Measurements from ENCODE around the gene BLMH.
"Not testable (repeated sequence)": the region's sequence is repeated elsewhere in the genome, so short reads cannot be mapped to it uniquely, and the experiment has no call there.

BLMH gene

DNA sequence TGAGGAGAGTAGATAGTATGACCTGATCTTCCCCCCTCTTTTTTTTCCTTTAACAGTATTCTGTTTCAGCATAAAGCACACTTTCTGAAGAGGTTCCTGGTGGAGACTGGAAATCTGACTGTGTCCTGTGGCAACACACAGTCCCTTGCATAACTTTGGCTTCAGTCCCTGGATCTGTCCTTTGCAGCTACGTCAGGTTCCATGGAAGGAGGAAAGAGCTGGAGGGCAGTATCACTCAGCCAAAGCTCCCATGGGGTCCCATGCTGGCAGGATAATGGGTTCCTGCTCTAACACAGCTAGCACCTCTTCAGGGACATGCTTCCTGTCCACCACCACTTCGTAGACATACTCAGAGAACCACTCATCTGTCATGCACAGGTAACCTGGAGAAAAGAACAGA, 43.0 kb downstream of the BLMH start:
- no peak for DNase-seq

DNA sequence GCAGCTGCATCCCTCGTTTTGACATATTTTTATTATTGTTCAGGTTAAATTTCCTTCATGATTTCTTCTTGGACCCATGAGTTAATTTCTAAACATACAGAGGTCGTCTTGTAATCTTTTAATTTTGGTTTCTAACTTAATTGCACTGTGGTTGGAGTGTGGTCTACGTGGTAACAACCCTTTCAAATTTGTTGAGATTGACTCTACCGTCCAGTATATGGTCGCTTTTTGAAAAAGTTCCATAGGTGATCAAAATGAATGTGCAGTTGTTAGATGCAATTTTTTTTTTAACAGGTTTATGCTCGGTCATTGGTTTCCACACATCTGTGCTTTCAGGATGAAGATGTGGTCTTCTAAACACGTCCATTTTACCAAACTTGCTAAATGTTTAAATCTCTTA, 45.3 kb downstream of the BLMH start:
- no peak for DNase-seq

DNA sequence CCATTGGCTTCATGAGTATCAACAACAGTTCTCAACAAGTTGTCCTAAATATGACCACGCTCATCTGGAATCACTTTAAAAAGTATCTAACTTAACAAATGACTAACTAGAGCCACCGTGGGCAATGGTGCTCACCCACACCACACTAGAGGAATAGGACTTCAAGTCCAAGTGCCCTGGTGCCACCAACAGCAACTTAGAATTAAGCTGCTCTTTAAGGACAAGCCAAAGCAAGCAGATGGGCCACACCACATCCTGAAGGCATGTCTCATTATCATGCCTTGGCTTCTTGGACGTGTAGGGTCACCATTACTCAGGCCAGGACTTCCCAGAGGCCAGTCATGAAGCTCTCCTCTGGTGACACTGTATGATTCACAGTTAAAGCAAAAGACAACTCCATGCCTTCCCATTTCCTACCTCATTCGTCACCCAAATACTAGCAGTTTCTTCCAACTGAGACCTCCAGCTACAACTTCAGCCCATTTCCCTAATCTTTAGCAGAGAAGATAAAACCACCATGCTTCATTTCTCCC, 46.8 kb downstream of the BLMH start:
- DNase-seq = no peak

DNA sequence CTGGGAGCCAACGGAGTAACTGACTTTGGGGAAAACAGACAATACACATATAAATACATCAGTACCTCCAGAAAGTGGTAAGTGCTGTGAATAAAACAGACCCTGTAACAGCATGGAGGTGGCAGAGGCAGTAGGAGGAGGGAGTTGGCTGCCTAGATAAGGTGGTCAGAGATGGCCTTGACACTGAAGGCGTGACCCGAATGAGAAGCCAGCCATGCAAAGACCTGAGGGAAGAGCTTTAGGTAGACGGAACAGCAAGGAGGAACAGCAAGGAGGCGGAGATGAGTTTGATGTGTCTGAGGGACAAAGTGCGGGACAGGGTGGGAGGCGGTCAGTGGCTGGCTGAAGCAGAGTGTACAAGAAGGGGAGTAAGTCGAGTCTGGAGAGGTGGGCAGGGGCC, 48.2 kb downstream of the BLMH start:
- no peak for DNase-seq

DNA sequence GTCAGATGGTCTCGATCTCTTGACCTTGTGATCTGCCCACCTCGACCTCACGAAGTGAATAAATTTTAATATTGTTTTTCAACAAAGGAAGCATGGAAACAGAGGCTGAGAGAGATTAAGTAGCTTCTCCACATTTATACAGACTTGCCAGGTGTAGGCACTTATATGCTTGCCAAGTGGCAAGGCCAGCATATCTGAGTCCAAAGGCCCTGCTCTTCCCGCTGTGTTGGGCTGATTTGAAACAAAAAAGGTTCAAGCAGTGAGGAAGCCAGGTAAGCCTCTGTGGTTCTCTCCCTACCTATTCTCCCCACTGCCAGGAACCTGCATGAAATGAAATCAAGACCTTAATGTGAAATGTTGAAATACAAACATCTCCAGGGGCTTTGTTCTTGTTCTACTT, 48.7 kb downstream of the BLMH start:
- no peak for DNase-seq

DNA sequence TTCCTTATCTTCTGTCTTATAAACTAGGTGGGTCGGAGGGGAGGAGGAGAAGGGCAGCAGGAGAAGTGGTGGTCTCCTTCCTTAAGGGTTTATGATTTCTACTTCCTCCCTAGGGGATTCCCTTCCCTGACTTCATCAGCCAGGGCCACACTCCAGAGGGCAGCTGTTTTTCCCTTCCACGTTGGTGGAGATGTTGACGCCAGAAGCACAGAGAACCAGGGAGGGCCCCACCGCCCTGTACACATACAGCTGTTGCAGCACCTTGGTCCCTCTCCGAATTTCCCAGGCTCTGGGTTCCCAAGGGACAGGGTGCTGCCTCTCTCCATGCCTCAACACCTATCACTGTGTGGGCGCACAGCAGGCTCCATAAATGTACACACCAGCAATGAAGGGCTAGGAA, 50.7 kb downstream of the BLMH start:
- DNase-seq = no peak

DNA sequence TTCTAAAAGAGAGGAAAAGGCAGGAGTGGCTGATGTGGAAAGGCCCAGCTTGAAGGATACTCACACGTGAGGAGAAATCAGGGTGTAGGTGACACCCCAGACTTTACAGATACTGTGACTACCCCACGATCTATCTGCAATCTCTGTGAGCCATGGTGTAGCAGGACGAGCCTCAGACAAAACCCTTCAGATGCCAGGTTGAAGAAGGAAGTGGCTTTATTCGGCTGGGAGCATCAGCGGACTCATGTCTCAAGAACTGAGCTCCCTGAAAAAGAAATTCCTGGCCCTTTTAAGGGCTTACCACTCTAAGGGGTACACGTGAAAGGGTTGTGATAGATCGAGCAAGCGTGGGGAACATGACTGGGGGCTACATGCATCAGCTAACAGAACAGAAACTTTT, 51.6 kb downstream of the BLMH start:
- no peak for DNase-seq

DNA sequence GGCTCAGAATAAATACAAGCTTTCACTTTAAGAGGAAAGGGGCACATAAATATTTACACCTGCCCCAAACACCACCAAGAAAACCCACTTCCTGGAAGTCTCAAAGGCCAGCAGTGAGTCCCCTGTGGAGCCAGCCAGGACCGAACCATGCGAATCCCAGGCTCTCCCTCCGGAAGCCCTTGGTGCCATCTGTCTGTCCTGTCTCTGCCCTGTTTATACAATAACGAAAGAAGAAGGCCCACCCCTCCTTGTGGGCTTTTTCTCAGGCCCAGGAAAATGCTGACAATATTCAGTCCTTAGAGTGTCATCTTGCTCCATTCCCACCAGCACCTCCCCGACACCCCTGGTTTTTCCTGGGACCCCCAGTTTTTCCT, 52.7 kb downstream of the BLMH start:
- no peak for DNase-seq

DNA sequence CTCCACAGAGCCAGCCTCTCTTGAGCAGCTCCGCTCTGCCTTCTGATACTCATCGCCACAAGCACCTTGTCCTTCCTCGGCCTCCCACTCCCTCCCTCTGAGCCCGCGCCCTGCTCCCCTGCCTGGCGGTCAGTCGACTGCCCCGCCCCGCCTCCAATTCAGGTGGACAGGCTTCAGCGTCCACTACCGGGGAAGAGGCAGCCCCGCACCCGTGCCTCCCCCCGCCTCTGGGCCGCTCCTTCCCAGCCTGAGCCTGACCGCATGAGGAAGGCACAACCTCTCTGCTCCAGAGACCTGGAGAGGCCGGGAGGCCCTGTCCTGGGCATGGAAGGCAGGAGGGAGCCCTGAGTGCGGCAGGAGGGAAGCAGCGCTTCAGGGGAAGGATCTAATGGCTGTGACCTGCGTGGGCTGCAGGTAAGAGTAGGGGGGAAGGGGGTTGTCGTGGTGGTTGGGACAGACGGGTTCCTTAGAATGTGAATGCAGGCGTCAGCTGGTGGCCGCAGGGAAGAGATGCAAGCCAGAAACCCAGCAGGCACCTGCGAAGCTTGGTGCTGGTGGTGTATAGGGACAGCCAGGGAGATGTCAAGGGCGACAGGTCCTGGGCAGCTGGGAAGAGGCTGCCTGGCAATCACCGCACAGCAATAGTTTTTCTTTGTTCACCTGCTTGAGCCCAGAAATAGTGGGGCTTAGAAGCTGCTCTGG, 53.2 kb downstream of the BLMH start:
- no peak for DNase-seq

DNA sequence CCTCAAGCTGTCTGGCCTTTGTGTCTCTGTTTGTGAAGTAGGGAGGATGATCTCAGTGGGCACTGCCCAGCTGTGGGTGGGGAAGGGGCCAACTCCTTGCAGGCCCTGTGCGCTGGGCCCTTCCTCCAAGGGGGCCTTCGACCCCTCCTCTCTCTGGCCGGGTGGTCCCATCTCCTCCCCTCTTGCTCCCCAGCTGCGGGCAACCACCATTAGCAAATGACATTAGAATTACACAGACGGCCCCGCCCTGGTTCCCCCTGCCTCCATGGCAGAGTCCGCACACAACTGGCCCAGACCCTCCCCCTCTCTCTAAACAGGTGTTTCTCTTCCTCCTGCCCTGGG, 53.8 kb downstream of the BLMH start:
- no peak for DNase-seq

DNA sequence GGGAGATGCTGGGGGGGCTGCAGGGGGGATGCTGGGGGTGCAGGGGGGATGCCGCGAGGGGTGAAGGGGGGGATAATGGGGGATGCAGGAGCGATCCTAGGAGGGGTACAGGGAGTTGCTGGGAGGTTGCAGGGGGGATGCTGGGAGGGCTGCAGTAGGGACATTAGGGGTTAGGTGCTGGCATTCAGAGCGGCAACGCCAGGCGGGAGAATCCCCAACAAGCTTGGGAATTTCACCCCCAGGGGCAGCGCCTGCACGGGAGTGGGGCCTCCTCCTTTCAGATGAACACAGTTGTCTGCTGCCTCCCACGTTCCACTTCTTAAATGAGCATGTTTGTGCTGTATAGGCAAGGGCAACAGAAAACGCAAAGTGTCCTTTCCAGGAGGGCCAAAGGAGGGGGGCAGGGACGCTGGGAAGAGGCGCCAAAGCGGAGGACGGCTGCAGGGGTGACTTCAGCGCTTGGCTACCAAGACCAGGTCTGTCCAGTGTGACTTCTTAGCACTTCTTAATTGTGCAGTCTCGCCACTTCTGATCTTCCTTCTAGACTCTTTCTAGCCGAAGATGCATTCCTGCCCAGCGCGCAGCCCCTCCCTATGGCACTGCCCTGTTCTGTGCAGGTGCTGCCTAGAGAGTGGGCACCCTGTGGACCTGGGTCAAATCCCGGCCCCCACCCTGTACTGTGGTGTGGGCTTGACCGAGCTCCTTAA, 54.3 kb downstream of the BLMH start:
- DNase-seq = no peak

DNA sequence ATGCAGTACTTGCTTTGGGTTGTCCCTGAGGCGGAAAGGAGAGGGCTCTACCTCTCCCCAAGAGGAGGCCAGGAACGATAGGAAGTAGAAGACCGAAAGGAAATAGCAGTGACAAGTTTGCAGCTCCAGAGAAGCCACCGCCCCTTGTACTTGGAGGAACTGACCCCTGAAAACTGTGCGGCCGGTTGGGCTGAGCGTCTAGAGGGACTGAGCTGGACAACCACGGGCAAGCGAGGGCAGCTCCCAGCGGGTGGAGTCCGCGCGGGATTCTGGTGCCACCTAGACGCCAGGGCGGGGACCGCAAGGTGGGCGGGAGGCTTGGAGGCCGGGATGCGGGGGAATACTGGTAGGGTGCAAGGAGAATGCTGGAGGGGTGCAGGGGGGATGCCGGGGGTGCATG, 55.0 kb downstream of the BLMH start:
- no peak for DNase-seq

DNA sequence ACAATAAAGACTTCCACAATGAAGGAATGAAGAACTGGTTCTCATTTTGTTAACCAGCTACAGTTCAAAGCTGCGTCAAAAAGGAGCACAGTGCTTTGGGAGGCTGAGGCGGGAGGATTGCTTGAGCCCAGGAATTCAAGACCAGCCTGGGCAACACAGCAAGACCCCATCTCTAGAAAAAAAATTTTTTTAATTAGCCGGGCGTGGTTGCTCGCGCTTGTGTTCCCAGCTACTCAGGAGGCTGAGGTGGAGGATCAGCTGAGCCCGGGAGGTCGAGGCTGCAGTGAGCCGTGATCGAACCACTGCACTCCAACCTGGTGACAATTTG, 55.5 kb downstream of the BLMH start:
- no peak for DNase-seq

DNA sequence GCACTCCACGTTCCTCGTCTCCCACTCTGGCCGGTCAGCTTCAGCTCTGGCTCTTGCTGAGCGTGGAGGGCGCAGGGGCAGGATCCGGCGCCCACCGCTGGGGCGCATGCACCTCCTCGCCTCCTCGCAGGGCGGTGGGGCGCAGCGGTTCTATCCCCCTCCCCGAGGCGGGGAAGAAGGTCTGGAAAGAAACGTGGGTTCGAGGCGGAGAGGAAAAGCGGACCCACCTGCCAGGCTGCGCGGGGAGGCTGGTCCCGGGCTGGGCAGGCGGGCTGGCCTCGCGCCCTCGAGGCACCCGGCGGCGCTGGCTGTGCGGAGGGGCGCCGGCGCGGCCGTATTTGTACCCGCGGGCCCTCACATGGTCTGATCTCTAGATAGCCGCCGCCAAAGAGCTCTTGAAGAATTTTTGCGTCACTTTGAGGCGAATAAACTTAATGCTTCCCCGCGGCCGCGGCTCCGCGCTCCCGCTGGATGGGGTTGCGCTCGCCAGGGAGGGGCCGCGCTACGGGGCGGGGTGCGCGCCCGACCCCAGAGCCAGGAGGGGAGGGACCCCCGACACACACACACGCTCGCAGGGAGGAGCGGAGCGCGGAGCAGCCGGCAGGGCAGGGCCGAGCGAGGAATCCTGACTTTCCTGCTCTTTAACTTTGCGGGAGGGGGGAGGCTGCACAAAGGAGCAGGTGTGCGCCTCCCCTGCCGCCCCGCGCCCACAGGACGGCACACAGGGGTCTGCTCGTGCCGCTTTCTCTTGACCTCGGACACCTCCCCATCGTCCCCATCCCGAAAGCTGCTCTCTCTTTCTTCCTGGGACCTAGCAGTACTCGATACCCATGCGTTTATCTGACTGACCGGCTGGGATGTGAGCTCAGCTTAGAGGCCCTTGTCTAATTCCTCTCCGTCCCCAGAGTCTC, 56.1 kb downstream of the BLMH start, which contains the start of gene SLC6A4:
Gene SLC6A4, minus strand, starts transcription at position 312 of the 911 bp plus-strand sequence. CDS start 13,739 bp downstream, outside the sequence.
- DNase-seq = no peak

DNA sequence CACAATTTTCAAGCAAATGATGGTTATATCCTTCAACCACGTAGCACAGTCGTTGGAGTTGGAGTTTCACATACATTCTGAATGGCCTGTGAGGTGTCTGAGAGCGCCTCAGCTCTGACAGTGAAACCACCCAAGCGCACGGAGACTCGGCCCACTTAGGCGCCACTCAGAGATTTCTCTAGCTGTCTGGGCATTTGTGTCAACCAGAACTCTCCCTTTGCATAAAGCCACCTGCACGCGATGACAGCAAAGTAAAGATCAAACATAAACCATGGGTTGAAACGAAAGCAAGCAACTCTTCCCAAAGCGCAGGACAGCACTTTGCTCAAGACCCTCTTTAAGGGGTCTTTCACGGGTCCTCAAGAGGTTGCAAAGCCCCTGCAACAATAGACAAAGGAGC, 56.8 kb downstream of the BLMH start:
- DNase-seq = no peak

DNA sequence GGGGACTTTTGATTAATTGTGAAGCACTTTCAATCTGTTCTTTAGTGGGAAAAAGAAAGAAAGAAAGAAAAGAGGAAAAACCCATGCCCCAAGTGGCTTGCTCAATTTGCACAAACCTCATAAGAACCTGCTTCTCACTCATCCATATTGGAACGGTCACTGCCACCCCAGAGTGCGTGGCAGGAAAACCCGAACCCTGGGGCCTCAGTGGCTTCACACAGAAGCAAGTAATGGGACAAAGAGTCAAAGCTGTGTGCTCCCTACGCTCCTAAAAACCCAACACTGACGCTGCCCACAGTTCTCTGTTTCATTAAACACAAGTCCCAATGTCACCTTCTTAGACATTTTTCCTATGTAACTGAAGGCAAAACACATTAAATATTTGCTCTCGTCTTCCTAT, 57.4 kb downstream of the BLMH start:
- no peak for DNase-seq

DNA sequence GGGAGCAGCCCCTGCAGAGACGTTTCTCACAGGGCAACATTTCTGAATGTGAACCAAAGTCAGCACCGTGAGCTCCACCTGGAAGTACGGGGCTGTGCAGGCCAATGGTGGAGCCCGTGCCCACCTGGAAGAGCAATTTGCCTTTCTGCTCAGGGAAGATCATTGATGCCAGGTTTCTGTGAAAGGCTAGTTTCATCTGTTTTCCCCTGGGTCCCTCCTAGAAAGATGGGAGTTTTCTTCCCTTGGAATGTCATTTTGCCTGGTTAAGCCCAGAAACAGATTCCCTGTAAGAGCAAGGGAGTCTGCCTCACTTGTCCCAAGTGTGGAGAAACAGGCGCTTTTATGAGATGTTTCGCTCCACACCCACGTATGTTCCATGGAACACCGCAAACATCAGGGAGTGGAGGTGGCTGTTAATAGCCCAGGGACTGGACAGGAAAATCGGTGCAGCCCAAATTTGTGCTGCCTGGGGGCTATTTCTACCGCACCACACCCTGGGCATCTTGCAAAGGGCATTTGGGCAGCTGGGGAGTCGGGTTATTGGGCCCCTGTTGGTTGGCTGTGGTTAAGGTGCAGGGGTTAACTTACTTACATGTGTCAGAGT, 58.8 kb downstream of the BLMH start:
- DNase-seq = no peak

DNA sequence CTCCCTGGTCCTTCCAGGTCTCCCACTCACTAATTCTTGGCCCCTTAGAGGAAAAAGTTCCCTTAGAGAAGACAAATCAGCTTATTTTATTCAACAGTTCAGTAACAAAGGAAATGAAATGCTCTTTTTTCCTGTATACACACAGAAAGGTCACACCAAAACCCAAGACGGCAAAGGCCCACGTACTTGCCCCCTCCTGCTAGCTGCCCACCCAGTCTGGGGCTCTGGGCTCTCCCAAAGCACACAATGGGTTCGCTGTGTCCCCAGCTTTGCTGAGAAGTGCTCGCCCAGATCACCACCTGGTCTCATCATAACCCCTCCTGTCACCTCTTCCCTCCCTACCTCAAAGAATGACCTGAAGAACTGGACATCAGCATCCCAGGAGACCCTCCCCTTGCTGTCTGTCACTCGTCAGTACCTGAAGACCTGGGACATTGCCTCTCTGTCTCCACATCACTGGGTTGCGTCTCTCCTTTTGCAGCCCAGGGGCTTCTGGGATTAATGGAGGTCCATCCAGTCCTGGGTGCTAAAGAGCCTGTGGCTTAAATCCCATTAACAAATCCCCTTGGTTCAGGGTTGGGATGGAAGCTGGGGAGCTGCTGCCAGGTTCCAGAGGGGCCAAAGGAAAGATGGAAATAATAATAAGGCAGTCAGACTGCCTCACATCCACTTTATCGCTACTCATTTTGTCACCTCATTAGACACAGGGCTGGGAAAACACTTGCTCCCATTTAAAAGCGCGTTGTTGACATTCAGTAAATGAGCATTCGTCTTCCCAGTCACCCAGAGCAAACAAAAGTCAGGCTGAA, 59.5 kb downstream of the BLMH start:
- DNase-seq = no peak

DNA sequence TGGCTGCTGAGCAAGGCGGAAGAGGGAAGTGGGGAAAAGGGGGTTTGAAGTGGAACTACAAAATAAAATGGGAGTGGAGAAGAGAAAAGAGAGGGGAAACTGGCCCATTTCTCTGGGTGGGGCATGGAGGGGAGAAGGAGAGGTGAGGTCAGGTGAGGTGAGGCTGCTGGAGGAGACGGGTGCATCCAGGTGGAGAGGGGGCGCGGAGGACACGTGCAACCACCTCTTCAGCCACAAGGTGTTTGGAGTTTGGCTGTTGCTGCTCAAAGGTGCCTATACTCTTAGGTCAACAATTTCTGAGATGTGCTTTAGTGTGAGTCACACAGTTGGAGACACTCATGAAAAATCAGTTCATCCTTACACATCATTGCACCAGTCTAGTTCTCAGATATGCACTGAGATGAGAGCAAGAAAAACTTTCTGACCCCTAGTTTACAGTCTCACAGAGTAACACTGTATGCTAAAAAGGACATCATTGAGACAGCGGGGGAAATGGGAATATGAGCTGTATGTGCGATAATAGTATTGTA, 61.1 kb downstream of the BLMH start:
- no peak for DNase-seq

DNA sequence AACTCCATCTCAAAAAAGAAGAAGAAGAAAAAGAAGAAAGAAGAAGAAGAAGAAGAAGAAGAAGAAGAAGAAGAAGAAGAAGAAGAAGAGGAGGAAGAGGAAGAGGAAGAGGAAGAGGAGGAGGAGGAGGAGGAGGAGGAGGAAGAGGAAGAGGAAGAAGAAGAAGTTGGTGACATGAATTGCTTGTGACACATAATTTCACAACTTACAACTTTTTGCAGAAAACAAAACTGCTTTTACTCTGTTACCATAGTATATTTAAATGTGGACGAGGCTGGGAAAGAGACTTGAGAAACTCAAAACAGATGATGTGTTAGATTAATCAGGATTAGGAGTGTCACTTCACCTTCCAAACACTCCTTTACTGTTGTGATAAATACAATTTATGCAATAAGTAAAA, 61.7 kb downstream of the BLMH start:
- not testable (repeated sequence) for DNase-seq

DNA sequence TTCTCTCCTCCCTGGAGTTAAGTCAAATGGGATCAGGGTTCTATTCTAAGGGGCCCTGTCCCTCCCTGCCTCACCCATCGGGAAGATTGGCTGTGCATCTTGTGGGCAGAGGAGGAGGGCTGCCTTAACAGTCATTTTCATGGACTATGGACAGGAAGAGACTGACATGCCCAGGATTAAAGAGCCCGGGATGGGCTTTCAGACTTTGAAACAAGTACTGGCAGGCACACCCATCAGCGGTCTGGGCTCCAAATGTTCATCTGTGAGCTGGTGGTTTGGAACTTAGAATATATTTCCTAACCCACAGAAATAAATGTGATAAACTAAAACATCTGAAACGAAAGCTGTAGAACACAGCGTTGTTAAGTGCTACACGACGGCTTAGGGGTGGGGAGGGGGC, 62.7 kb downstream of the BLMH start:
- no peak for DNase-seq

DNA sequence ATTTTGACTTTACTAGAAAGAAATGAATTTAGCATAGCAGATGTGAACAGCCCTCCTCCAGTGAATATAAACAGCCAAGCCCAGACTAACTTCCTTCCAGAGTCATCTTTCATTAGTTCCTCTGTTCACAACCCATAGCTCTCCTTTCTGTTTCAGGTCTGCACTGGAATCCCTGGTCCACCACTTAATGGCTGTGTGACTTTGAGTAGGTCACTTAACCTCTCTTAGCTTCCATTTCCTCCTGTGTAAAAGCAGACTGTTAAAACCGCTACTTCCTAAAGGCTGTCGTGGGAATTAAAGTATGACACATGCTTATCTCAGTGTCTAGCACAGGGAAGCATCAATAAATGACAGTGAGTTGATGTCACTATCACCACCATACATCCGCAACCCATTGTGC, 63.7 kb downstream of the BLMH start:
- no peak for DNase-seq
